ENCODE measurements around the gene ENDOU.

GRCh38 chr12:47755655-47756562 is 30.6 kb upstream of the ENDOU start:
- no peak for TF ChIP-seq CTCF (IDR thresholded peaks at IDR 0.05)
- TF ChIP-seq POLR2A (IDR thresholded peaks at IDR 0.05): no peak
